HCT116 (cell line): ENCODE measurements around the gene SLC27A1. TPM values are rescaled to one million over a fixed set of nuclear protein-coding genes. Genes with fewer than 3 reads are reported as not detected.

Experiments used
- ATAC-seq: fragments of 200-7000 bp; cut with Tn5 transposase; 2 replicates; pipeline ENCODE4 v1.9.1; 2020; ENCODE audit warnings: mild to moderate bottlenecking, moderate library complexity
- BruUV-seq: library from RNA; stranded (reverse); fragments of 400-500 nt; replicated peaks from 2 replicates; lab custom pipeline; 2021; lab: Mats Ljungman, UMichigan
- CTCF ChIA-PET: fragments of 300-600 bp; sonication (Branson Sonifier 250); formaldehyde crosslinking; loops from one replicate; lab custom pipeline; 2021; ENCODE audit warnings: antibody characterized with exemption; lab: Charles Lee
- POLR2A ChIA-PET: fragments of 300-600, 350-600 bp; sonication (Branson Sonifier 250); formaldehyde crosslinking; loops from one replicate; lab custom pipeline; 2021; ENCODE audit warnings: antibody characterized with exemption; lab: Charles Lee
- RAD21 ChIA-PET, 2 experiments: fragments of 300-600 bp; sonication (Branson Sonifier 250); formaldehyde crosslinking; loops; one replicate each; lab custom pipeline; 2023; ENCODE audit warnings: low total read pairs in 2 of 2; ENCODE audit not compliant: uncharacterized antibody in 2 of 2, unreplicated experiment in 2 of 2, low non-redundant PET in 1 of 2; lab: Charles Lee
- DNase-seq: peaks from one replicate; pipeline ENCODE4 v3.0.0-alpha.2; 2010; ENCODE audit warnings: low read depth, low spot score
- H2AFZ ChIP-seq: fragments of 200-600 bp; shearing (Covaris generic), sonication (generic); 2 replicates; pipeline ENCODE4 v1.6.1; 2017; ENCODE audit warnings: low read depth, mixed run types, mixed read lengths, antibody characterized with exemption, low read length; ENCODE audit not compliant: poor library complexity, severe bottlenecking
- H3K27ac ChIP-seq: 2 replicates; pipeline ENCODE4 v1.5.1; 2012; ENCODE audit warnings: low read depth, low read length
- H3K27me3 ChIP-seq: fragments of 200-600 bp; sonication (generic); 2 replicates; pipeline ENCODE4 v1.6.1; 2016; ENCODE audit warnings: mixed run types, low read length, mixed read lengths; ENCODE audit not compliant: insufficient read depth
- H3K36me3 ChIP-seq, 2 experiments: fragments of 200-500 bp in 1 of 2; fragments of 200-600 bp in 1 of 2; sonication (Bioruptor generic) in 1 of 2; sonication (generic) in 1 of 2; 2 replicates each; pipeline versions ENCODE4 v1.5.1 to v1.6.1; 2014 to 2016; ENCODE audit warnings: low read length in 2 of 2, inconsistent platforms in 1 of 2, mixed read lengths in 1 of 2, mixed run types in 1 of 2; ENCODE audit not compliant: insufficient read depth in 2 of 2, control insufficient read depth in 1 of 2
- H3K4me1 ChIP-seq, 2 experiments: fragments of 200-600 bp in 1 of 2; sonication (generic) in 1 of 2; 2 replicates each; pipeline versions ENCODE4 v1.5.1 to v1.6.1; 2012 to 2017; ENCODE audit warnings: low read length in 2 of 2, inconsistent platforms in 1 of 2, mild to moderate bottlenecking in 1 of 2, mixed read lengths in 1 of 2, mixed run types in 1 of 2, moderate library complexity in 1 of 2; ENCODE audit not compliant: insufficient read depth in 2 of 2, control insufficient read depth in 1 of 2
- H3K4me2 ChIP-seq: fragments of 200-600 bp; sonication (generic); 2 replicates; pipeline ENCODE4 v1.6.1; 2017; ENCODE audit warnings: mixed run types, low read length, mixed read lengths
- H3K4me3 ChIP-seq, 2 experiments: fragments of 200-600 bp in 1 of 2; sonication (generic) in 1 of 2; replicated peaks in 1 of 2; 2 replicates each; pipeline ENCODE4 v1.5.1; 2011 to 2016; ENCODE audit warnings: low read length in 2 of 2, control low read depth in 1 of 2, low read depth in 1 of 2, mild to moderate bottlenecking in 1 of 2, mixed read lengths in 1 of 2, mixed run types in 1 of 2
- H3K79me2 ChIP-seq: fragments of 200-600 bp; sonication (generic); 2 replicates; pipeline ENCODE4 v1.6.1; 2017; ENCODE audit warnings: mild to moderate bottlenecking, mixed run types, low read length, moderate library complexity, mixed read lengths; ENCODE audit not compliant: insufficient read depth
- H3K9ac ChIP-seq: fragments of 200-600 bp; sonication (generic); 2 replicates; pipeline ENCODE4 v1.6.1; 2016; ENCODE audit warnings: low read length, mixed read lengths
- H3K9me2 ChIP-seq: fragments of 200-600 bp; sonication (generic), shearing (Covaris generic); 2 replicates; pipeline ENCODE4 v1.6.1; 2017; ENCODE audit warnings: mixed run types, mild to moderate bottlenecking, moderate library complexity; ENCODE audit not compliant: insufficient read depth
- H3K9me3 ChIP-seq, 2 experiments: fragments of 200-500 bp in 1 of 2; fragments of 200-600 bp in 1 of 2; sonication (Bioruptor generic) in 1 of 2; sonication (generic) in 1 of 2; 2 replicates each; pipeline ENCODE4 v1.6.1; 2014 to 2017; ENCODE audit warnings: low read length in 2 of 2, mixed read lengths in 2 of 2, inconsistent platforms in 1 of 2, low read depth in 1 of 2, mild to moderate bottlenecking in 1 of 2, mixed run types in 1 of 2, moderate library complexity in 1 of 2; ENCODE audit not compliant: control insufficient read depth in 1 of 2, insufficient read depth in 1 of 2
- H4K20me1 ChIP-seq: fragments of 200-600 bp; sonication (generic), shearing (Covaris generic); 2 replicates; pipeline ENCODE4 v1.6.1; 2017; ENCODE audit warnings: mixed run types, mild to moderate bottlenecking, moderate library complexity; ENCODE audit not compliant: insufficient read depth
- CBX3 ChIP-seq: IDR thresholded peaks from 2 replicates; pipeline ENCODE4 v1.6.1; 2012; ENCODE audit warnings: low read depth
- CEBPB ChIP-seq: IDR thresholded peaks from 2 replicates; pipeline ENCODE4 v1.6.1; 2012; ENCODE audit warnings: low read depth
- EGR1 ChIP-seq: IDR thresholded peaks from 2 replicates; pipeline ENCODE4 v1.6.1; 2012; ENCODE audit warnings: low read depth
- ELF1 ChIP-seq: IDR thresholded peaks from 2 replicates; pipeline ENCODE4 v1.6.1; 2012; ENCODE audit warnings: low read depth, borderline replicate concordance
- EZH2 ChIP-seq: fragments of 200-600 bp; sonication (generic); IDR thresholded peaks from 2 replicates; pipeline ENCODE4 v1.6.1; 2017; ENCODE audit warnings: antibody characterized with exemption, mixed run types
- FOSL1 ChIP-seq: IDR thresholded peaks from 2 replicates; pipeline ENCODE4 v1.6.1; 2012; ENCODE audit warnings: low read depth
- POLR2A ChIP-seq: IDR thresholded peaks from 2 replicates; pipeline ENCODE4 v1.7.0; 2011; ENCODE audit warnings: borderline replicate concordance; ENCODE audit not compliant: insufficient read depth, insufficient read length; ENCODE audit errors: extremely low read depth
- RAD21 ChIP-seq: IDR thresholded peaks from 2 replicates; pipeline ENCODE4 v1.6.1; 2012; ENCODE audit warnings: low read depth, mild to moderate bottlenecking
- SP1 ChIP-seq: IDR thresholded peaks from 2 replicates; pipeline ENCODE4 v1.6.1; 2012; ENCODE audit warnings: low read depth
- SRF ChIP-seq: IDR thresholded peaks from 2 replicates; pipeline ENCODE4 v1.6.1; 2012; ENCODE audit warnings: low read depth
- TCF7L2 ChIP-seq: IDR thresholded peaks from 2 replicates; pipeline ENCODE4 v1.7.0; 2011; ENCODE audit warnings: borderline replicate concordance, inconsistent platforms; ENCODE audit not compliant: insufficient read depth, insufficient read length; ENCODE audit errors: extremely low read depth
- intact Hi-C: fragments of 100-400 bp; cut with micrococcal nuclease; formaldehyde crosslinking; loops from 2 replicates; pipeline ENCODE4 v1.10.0; 2022
- total RNA-seq: library from RNA; stranded (reverse); gene quantifications from one replicate; pipeline ENCODE4 v1.2.1, GENCODE V29; 2021; ENCODE audit not compliant: unreplicated experiment
- TF ChIP-seq, protein P1 (sequence below): IDR thresholded peaks from 2 replicates; pipeline ENCODE4 v1.6.1; 2012
- TF ChIP-seq, protein P2 (sequence below): IDR thresholded peaks from 2 replicates; pipeline ENCODE4 v1.6.1; 2012
- TF ChIP-seq, protein P3 (sequence below): IDR thresholded peaks from 2 replicates; pipeline ENCODE4 v1.6.1; 2012; ENCODE audit warnings: low read depth

SLC27A1 gene
- total RNA-seq, 1 experiment from 2014 or later: 22.5 TPM

DNA sequence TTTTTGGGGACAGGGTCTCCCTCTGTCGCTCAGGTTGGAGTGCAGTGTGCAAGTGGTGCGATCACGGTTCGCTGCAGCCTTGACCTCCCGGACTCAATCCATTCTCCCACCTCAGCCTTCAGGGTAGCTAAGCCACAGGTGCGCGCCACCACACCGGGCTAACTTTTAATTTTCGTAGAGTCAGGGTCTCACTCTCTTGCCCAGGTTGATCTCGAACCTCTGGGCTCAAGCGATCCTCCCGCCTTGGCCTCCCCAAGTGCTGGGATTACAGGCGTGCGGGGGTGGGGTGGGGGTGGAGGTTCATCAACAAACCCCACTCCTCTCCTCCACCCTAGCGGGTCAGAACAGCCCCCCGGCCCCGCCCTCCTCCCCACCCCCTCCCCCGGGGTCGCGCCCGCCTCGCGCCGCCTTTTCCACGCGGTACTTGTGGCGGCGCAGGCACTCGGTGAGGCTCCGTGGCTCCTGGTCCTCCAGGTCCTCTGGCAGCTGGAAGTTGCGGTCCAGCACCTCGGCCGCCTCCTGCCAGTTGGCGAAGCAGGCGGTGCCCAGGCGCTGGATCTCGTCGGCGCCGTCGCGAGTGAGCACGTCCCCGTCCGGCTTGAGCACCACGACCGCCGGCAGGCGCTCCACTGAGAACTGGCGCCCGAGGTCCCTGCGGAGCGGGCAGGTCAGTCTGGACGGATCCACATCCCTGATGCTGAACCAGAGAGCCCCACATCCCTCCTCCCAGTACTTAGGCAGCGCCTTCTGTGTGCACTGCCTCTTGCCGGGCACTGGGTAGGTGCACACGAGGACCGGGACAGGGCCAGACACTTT lies 14.8 kb upstream of the SLC27A1 start:
- RAD21 ChIA-PET: no interaction called here
- no peak overlapping the region for H2AFZ ChIP-seq
- ATAC-seq (no peak), DNase-seq (no peak)
- no peaks in the 10 kb centered on the region for H3K79me2 ChIP-seq
- H3K4me2 ChIP-seq: no peak overlapping the region
- POLR2A ChIA-PET: no interaction called here
- CTCF ChIA-PET: interaction anchor here (0.6 kb wide), 1 partner anchor 150 kb away, joined by 4 read pairs; no protein-coding TSS in a partner anchor
- no peak overlapping the region for H3K4me3 ChIP-seq
- no peaks in the 10 kb centered on the region for H3K27me3 ChIP-seq
- no peaks in the 10 kb centered on the region for H3K36me3 ChIP-seq
- no peaks in the 10 kb centered on the region for H4K20me1 ChIP-seq
- intact Hi-C loops: loop anchor here (10.0 kb wide), 1 partner anchor 229 kb away; the partner anchor contains the start of gene UNC13A
- H3K9me3 ChIP-seq: no peaks in the 10 kb centered on the region
- H3K4me1 ChIP-seq: peaks cover 17 to 33% of the 10 kb centered on the region in 2 experiments
- TF ChIP-seq CEBPB (no peak), EZH2 (no peak), EGR1 (no peak), TCF7L2 (no peak), SRF (no peak), FOSL1 (no peak), ELF1 (no peak), SP1 (no peak), POLR2A (no peak), RAD21 (no peak), CBX3 (no peak)
- TF ChIP-seq, protein P1, sequence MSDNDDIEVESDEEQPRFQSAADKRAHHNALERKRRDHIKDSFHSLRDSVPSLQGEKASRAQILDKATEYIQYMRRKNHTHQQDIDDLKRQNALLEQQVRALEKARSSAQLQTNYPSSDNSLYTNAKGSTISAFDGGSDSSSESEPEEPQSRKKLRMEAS: no peak
- TF ChIP-seq, protein P2, sequence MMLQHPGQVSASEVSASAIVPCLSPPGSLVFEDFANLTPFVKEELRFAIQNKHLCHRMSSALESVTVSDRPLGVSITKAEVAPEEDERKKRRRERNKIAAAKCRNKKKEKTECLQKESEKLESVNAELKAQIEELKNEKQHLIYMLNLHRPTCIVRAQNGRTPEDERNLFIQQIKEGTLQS: no peak
- TF ChIP-seq, protein P3, sequence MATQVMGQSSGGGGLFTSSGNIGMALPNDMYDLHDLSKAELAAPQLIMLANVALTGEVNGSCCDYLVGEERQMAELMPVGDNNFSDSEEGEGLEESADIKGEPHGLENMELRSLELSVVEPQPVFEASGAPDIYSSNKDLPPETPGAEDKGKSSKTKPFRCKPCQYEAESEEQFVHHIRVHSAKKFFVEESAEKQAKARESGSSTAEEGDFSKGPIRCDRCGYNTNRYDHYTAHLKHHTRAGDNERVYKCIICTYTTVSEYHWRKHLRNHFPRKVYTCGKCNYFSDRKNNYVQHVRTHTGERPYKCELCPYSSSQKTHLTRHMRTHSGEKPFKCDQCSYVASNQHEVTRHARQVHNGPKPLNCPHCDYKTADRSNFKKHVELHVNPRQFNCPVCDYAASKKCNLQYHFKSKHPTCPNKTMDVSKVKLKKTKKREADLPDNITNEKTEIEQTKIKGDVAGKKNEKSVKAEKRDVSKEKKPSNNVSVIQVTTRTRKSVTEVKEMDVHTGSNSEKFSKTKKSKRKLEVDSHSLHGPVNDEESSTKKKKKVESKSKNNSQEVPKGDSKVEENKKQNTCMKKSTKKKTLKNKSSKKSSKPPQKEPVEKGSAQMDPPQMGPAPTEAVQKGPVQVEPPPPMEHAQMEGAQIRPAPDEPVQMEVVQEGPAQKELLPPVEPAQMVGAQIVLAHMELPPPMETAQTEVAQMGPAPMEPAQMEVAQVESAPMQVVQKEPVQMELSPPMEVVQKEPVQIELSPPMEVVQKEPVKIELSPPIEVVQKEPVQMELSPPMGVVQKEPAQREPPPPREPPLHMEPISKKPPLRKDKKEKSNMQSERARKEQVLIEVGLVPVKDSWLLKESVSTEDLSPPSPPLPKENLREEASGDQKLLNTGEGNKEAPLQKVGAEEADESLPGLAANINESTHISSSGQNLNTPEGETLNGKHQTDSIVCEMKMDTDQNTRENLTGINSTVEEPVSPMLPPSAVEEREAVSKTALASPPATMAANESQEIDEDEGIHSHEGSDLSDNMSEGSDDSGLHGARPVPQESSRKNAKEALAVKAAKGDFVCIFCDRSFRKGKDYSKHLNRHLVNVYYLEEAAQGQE: no peak
- H3K27ac ChIP-seq: no peak overlapping the region
- BruUV-seq: no TSS peak
- no peaks in the 10 kb centered on the region for H3K9me2 ChIP-seq
- H3K9ac ChIP-seq: no peak overlapping the region
